GM21619 (cell line): ENCODE results near the gene SYT7.

ENCODE experiments used
- ATAC-seq: cut with Tn5 transposase; IDR thresholded peaks from one replicate; pipeline ENCODE4 v1.9.1; 2021; ENCODE audit not compliant: unreplicated experiment

Gene SYT7

DNA sequence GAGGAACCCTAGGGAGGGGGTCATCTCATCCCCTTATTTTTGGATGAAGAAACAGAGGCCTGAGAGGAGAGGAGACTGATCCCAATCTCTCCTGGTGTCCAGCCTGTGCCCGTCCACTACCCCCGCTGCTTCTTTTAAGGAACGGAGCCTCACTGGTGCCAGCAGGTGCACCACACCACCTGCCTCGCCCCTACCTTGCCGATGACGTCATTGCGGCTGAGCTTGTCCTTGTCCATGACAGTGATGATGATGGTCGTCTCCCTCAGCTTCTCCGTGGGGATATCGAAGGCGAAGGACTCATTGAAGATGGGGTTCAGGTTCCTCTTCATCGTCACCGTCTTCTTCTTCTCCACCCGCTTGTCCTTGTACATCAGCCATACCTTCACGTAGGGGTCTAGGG is 58.0 kb downstream of the SYT7 start:
- no peak for ATAC-seq

- ATAC-seq, result no peak
Observed at GRCh38 chr11:61518032-61518795, 62.7 kb downstream of the SYT7 start.

DNA sequence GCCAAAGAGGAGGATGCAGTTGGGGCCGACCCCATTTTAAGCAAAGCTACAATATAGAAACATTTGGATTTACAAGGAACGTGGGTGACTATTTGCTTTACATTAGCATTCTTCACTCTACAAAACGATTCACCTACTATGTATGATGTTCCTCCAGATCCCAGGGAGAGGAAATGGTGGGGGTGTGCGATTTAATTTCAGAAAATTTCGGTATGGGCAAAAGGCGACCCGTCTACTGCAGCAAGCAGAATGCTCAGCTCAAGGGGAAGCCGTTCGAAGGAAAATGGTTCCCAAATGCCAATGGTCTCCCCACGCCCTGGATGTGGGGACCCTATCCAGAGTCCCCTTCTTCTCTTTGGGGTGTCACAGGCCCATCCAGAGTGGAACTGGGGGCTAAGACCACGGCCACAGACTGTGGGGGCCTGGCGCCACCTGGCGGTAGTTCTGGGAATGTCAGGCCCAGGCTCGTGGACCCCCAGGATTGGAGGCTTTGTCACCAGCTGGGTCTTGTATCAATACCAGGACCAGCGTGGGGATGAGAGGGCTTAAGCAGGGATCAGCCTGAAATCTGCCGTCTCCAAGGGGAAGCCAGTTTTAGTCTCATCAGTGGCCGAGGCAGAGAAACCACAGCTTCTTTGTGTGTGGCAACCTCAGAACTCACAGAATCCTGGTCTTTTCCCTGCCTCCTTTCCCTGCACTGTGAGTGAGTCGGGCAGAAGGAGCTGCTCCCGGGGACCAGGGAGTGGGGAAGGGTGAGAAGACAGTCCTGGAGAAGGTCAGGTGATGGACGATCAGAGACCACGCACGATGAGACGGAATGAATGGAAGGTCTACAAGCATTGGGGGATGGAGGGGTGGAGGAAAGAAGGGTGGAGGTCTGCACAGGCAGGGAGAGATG is 64.0 kb downstream of the SYT7 start:
- ATAC-seq, result no peak

DNA sequence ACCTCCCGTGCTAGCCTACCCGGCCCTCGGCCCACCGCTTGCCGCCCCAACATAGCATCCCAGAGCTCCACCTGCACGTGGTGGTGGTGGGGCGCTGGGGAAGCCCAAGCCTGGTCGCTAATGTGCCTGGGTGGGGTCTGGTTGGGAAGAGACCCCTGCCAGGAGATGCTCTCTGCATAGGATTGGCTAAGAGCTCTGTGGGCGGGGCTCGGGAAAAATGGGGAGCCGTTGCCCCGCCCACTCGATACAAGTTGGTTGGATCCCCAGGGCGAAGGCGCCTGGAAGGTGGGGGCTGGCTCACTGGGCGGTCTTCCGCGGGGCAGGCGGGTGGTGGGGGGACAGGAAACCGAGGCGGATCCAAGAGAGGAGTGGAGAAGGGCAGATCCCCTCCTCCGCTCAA is 64.7 kb downstream of the SYT7 start:
- no peak for ATAC-seq

DNA sequence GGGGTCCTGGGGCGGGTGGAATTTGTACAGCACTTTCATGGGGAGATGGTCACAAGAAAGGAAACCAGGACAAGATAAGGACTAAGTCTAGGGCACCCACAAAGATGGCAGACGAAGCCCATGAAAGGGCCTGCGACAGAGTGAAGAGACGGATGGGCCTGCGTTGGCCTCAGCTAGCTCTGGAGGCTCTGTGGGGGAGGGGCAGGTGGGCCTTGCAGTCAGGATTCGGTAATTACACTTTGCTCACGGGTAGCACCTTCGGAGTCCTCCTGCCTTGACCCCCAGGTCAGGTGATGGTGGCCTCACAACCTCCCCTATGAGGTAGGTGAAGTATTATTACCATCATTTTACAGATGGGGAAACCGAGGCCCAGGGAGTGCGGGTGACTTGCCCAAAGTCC is 65.2 kb downstream of the SYT7 start:
- no peak for ATAC-seq

DNA sequence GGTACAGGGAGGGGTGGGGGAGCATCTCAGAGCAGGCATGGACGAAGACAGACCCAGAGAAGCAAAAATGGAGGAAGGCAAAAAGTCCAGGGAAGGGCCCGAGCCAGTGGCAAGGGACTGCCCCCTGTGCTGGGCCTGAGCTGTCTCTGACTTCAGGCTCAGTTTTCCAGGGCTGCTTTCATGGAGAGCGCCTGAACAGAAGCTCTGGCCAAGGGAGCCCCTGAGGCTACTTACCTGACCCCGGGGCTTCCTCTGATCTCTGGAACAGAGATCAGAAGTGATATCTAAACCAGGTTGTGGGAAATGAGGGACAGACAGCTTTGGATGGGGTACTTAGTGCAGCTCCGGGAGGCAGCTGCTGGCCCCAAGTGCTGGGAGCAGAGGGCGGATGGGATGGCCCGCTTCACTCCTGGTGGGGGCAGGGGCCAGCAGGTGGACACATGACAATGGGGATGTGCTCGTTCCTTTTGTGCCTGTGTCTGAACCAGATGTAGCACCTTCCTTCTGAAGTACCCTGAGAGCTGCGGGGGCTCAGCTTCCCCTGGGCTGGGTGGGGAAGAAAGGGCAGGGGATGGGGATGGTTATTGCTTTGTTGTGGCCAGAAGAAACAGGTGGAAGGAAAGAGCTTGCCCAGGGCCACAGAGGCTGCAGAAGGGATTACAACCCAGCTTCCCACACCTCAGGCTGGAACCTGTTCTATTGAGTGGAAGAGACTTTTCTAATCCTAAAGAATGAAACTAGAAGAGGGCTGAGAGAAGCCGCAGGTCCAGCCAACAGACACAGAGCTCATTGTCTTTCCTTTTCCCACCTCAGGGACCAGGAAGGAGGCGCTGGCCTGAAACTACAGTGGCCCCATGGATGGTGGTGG is 66.6 kb downstream of the SYT7 start:
- ATAC-seq, result no peak

GRCh38 chr11:61513143-61513765 is 67.6 kb downstream of the SYT7 start:
- ATAC-seq, result no peak

DNA sequence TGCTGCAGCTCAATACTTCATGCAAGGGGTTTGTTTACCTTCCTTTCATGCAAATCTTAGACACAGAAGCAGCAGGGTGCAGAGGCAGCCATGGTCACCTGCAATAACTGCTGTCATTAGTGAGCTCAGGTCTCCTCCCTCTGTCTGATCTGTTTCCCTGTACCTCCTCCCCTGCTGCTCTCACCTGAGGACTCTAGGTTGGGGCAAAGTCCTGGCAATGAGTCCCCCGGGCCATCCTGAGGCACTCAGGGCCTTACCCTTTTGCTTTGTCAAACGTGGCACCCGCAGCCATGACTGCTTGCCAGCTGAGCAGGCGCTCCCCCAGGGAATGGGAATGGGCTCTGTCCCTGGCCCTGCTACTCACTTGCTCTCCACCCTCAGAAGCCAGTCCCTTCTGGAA is 68.4 kb downstream of the SYT7 start:
- ATAC-seq, result no peak

DNA sequence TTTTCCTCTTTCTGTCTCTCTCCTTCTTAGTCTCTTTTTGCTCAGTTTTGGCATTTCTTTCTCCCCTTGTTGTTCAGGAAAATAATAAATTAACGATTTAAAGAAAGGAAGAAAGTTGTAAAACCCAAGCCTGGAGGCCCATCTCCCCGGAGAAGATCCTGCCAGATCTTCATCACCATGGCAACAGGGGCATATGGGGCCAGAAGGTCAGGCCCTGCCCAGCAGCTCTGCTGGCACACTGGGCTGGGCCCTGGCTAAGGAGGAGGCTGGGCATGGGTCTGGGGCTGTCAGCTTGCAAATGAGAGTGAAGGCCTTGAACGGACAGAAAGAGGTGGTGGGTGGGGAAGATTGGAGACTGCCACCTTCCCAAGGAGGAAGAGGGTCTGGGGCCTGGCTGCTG is 69.5 kb downstream of the SYT7 start:
- ATAC-seq, result no peak

- ATAC-seq, result no peak
Observed at GRCh38 chr11:61510974-61511373, 69.9 kb downstream of the SYT7 start.

DNA sequence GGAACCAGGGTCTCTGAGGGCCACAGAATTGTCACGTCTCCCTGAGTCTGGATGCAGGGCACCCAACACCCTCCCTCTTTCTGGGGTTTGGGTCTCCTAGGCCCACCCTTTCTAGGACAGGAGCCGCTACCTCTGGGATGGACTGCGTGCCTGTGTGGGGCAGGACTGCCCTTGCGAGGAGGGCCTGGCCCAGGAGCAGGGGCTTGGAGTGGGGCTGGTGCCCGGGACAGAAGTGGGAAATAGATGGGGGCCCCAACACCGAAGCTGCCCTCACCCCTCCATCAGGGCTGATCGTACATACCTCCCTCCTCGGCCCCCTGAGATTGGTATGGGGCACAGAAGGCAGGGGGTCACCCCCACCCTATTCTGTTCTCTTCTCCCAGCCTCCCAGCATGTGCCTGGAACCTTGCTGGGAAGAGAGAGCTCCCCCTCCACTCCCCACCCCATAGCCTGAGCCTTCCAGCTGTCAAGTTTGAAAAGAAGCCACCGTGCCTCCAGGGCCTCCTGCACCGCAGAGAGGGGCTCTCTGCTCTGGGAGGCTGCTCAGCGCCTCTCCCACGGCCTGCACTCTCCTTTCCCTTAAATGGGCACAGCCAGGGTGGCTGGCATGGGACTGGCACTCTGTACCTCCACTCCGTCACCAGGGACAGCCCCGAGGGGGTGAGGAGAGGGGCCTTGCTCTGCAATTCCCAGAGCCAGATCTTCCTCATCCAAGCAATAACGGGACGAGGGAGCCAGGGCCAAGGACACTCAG is 70.5 kb downstream of the SYT7 start:
- no peak for ATAC-seq

DNA sequence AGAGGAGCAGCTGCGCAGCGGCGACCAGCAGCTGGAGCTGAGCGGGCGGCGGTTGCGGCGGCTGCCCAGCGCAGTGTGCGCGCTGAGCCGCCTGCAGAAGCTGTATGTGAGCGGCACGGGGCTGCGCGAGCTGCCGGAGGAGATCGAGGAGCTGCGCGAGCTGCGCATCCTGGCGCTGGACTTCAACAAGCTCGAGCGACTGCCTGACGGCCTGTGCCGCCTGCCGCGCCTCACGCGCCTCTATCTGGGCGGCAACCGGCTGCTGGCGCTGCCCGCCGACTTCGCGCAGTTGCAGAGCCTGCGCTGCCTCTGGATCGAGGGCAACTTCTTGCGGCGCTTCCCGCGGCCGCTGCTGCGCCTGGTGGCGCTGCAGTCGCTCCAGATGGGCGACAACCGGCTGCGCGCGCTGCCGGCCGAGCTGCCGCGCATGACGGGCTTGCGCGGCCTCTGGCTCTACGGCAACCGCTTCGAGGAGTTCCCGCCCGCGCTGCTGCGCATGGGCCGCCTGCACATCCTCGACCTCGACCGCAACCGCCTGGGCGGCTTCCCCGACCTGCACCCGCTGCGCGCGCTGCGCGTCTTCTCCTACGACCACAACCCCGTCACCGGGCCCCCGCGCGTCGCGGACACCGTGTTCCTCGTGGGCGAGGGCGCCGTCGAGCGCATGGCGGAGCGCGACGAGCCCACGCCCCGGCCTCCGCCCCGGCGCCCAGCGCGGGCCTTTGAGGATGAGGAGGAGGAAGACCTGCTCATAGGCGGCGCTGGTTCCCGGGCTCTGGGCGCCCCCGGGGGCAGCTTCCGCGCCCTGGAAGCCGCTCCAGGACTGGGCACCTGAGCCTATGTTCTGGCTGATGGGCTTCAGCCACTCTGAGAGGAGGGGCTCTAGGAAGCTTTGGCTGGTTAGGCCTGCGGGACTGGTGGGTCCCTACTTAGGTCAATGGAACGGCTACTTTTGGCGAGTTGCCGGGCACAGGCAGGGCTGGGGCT is 71.5 kb downstream of the SYT7 start:
- ATAC-seq, result no peak

DNA sequence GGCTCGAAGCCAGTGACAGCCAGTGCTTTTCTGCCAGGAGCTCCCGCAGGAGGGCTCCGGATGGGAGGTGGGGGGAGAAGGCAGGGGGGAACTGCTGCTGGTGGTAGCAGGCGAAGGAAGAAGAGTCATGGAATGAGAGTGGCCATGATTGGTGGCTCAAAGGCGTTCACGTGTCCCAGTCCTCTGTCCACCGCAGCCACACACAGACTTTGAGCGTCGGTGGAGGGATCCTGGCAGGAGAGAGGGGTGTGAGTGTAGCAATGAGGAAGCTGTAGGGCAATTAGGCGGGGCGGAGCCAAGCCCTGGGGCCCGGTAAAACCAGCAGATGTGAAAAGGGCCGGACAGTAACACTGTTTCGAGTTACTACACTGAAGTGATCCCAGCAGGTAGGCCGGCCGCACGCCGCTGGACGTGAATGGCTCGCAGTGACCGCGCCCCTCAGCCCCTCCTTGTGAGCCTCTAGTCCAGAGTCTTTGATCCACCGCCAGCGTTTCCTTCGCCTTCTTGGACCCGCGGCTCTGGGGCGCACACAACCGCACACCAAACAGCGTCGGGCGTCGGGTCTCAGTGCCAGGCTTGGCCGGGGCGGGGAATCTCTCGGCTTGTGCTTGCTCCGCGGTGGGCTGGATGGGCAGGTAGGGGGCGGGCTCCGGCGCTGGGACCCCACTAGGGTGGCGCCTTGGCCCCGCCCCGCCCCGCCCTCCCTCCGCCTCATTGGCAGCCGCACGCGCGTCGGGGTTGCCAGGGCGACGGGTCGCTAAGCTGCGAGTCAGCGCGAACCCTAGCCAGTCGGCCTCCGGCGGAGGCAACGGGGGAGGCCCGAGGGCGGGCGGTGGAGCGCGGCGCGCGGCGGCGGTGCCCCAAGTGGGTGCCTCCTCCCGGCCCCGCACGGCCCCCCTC is 72.7 kb downstream of the SYT7 start, which contains the start of gene LRRC10B:
TSS of gene LRRC10B (plus strand) at position 788 of the 900 bp plus-strand sequence. CDS start 250 bp downstream, outside the sequence.
- ATAC-seq, result no peak

DNA sequence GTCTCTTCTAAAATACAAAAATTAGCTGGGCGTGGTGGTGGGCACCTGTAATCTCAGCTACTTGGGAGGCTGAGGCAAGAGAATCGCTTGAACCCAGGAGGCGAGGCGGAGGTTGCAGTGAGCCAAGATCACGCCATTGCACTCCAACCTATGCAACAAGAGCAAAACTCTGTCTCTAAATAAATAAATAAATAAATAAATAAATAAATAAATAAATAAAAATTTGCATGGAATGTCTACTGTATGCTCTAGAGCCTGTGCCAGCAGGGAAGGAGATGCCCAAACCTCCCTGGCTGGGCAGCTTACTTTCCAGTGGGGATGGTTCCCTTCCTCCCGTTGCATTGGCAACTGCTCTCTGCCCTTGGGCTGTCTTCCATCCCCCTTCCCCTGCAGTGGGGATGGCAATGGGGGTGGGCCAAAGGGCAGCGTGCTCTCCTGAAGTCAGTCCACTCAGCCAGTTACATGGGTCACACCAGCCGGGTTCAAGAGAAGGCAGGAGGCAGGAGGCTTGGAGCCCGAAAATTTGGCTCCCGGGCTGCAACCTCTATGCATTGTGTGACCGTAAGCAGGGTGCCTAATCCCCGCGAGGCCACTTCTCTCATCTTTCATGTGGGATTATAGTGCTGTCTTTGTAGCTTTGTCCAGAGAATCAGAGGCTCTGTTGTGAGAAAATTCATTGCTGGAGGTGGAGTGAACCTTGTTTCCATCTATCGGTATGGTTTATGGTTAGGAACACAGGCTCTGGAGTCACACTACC is 73.7 kb downstream of the SYT7 start:
- ATAC-seq, result no peak

GRCh38 chr11:61505640-61506155 is 75.2 kb downstream of the SYT7 start:
- no peak for ATAC-seq

DNA sequence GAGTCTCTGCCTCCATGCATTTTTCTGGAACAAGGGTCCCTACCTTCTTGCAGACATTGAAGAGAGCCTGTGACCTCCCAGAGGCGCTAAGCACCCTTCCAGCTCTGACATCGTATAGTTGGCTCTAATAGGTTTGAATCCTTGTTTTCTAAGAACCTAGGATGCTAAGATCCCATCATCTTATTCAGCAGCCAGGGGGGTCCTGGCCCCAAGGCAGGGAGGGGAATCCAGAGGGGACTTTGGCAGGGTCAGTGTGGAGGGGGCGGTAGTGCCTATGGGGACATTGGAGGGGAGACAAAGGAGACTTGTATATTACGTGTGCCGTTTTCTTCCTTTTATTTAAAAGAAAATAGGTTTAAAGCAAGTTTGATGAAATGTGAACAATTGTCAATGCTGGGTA is 75.8 kb downstream of the SYT7 start:
- no peak for ATAC-seq
